Activated CD4-positive, alpha-beta T cell treated with anti-CD3 and anti-CD28 coated beads, Interleukin-2, amount 10 ng/mL, durations not matched to agents 7 days and 5 days (primary cell): ENCODE measurements around the gene CHD1L. TPM values are rescaled to one million over a fixed set of nuclear protein-coding genes. Genes with fewer than 3 reads are reported as not detected.
A peak's percentile ranks its signal among the peaks of the same experiment; 100 is the strongest.
"Not testable (repeated sequence)": the region's sequence is repeated elsewhere in the genome, so short reads cannot be mapped to it uniquely, and the experiment has no call there.

ENCODE experiments used
- CTCF ChIA-PET: fragments of 350-600 bp; sonication (Branson Sonifier 250); formaldehyde crosslinking; loops from one replicate; lab custom pipeline; 2021; ENCODE audit warnings: antibody characterized with exemption; lab: Charles Lee
- POLR2A ChIA-PET: fragments of 350-600 bp; sonication (Branson Sonifier 250); formaldehyde crosslinking; loops from one replicate; lab custom pipeline; 2021; ENCODE audit warnings: antibody characterized with exemption; lab: Charles Lee
- DNase-seq: peaks from one replicate; pipeline ENCODE4 v3.0.0-alpha.2; 2020
- H3K27ac Mint-ChIP-seq: one replicate; pipeline ENCODE4 v1.8.0; 2021; ENCODE audit warnings: mild to moderate bottlenecking, moderate library complexity, mixed read lengths
- H3K27me3 Mint-ChIP-seq: one replicate; pipeline ENCODE4 v1.8.0; 2021; ENCODE audit warnings: mixed read lengths
- H3K36me3 Mint-ChIP-seq: one replicate; pipeline ENCODE4 v1.8.0; 2021; ENCODE audit warnings: low read depth, mixed read lengths
- H3K4me1 Mint-ChIP-seq: one replicate; pipeline ENCODE4 v1.8.0; 2021; ENCODE audit warnings: mixed read lengths
- H3K4me3 Mint-ChIP-seq: one replicate; pipeline ENCODE4 v1.8.0; 2021; ENCODE audit warnings: mild to moderate bottlenecking, moderate library complexity, mixed read lengths
- H3K9me3 Mint-ChIP-seq: one replicate; pipeline ENCODE4 v1.8.0; 2021; ENCODE audit warnings: mixed read lengths
- total RNA-seq, 2 experiments: library from RNA; stranded (reverse); gene quantifications; one replicate each; pipeline ENCODE4 v1.2.3, GENCODE V29; 2021

The CHD1L gene
- total RNA-seq, 2 experiments from 2014 or later = 50.0 to 55.9 TPM

DNA sequence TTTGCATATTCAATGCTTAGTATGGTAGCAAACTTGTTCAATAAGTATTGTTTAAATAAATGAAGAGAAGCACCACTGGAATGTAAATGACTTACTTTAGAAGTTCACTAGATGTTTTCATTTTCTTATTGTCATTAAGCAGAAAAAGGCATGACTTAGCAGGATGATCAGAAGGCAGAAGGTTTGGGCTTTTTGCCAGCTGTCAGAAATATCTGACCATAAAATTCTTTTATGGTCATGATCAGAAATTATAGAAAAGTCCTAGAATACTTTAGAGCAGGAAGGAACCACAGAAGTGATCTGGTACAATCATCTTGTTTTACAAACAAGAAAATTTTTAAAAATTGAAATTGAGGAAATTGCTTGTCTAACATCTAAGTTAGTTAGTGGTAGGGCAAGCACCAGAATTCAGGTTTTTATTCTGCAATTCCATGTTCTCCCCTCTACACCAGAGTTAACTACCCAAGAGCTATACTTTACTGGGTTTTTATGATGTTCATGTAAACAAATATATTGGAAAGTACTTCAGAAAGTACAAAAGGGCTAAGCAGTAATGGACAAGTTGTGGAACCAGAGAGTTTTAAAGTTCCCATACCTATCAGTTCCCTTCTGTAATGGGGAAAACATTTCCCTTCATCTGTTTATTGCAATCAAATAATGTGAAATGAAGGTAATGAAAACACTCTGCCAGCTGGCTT is 27.5 kb upstream of the CHD1L start:
- peaks cover 3% of the 10 kb centered on the region for H3K27me3 Mint-ChIP-seq
- POLR2A ChIA-PET = no interaction called here
- H3K27ac Mint-ChIP-seq = no peak overlapping the region
- no peaks in the 10 kb centered on the region for H3K9me3 Mint-ChIP-seq
- H3K4me1 Mint-ChIP-seq = no peaks in the 10 kb centered on the region
- H3K36me3 Mint-ChIP-seq = no peaks in the 10 kb centered on the region
- CTCF ChIA-PET = no interaction called here
- H3K4me3 Mint-ChIP-seq = no peak overlapping the region
- no peak for DNase-seq

DNA sequence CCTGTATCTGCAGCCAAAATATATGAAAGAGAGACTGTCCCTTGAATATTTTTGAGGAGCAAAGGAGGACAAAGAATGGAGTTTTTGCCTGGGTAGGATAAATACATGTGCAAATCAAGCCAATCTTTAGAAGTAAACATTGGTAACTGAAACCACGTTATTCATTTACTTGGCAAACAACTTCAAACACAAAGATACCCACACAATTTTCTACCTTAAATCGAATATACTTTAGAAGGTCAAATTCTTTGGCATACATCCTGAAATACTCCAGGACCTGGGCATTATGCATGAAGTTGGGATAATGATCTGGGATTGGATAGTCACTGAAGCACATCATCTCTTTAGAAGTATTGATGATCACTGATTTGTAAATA is 27.0 kb upstream of the CHD1L start:
- DNase-seq = no peak
- no peaks in the 10 kb centered on the region for H3K9me3 Mint-ChIP-seq
- H3K4me3 Mint-ChIP-seq = no peak overlapping the region
- H3K27me3 Mint-ChIP-seq = peaks cover 3% of the 10 kb centered on the region
- no peaks in the 10 kb centered on the region for H3K4me1 Mint-ChIP-seq
- H3K36me3 Mint-ChIP-seq = no peaks in the 10 kb centered on the region
- ChIA-PET POLR2A (no interaction called here), CTCF (no interaction called here)
- no peak overlapping the region for H3K27ac Mint-ChIP-seq

DNA sequence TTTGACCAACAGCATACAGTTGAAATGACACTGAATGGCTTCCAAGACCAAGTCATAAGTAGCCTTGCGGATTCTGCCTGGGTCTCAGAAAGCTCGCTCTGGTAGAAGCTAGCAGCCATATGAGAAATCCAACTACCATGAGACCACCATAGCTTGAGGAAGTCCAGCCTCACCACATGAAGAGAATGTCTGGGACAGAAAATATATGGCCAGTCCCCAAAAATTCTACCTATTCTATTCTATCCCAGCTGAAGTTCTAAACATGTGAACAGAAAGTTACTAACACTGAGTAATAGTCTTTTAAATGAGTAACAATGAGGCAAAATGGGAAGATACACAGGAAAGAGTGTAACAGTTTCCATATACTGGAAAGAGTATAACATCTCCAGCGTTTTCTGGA is 26.4 kb upstream of the CHD1L start:
- no peaks in the 10 kb centered on the region for H3K36me3 Mint-ChIP-seq
- CTCF ChIA-PET = no interaction called here
- H3K4me3 Mint-ChIP-seq = no peak overlapping the region
- H3K27me3 Mint-ChIP-seq = peaks cover 3% of the 10 kb centered on the region
- H3K4me1 Mint-ChIP-seq = no peaks in the 10 kb centered on the region
- no peak for DNase-seq
- H3K9me3 Mint-ChIP-seq = no peaks in the 10 kb centered on the region
- POLR2A ChIA-PET = no interaction called here
- H3K27ac Mint-ChIP-seq = no peak overlapping the region

GRCh38 chr1:147217141-147217540 is 25.3 kb upstream of the CHD1L start:
- Mint-ChIP-seq H3K9me3 (no peaks in the 10 kb centered on the region), H3K27me3 (peaks cover 4% of the 10 kb centered on the region), H3K27ac (no peak overlapping the region), H3K36me3 (no peaks in the 10 kb centered on the region), H3K4me3 (no peak overlapping the region), H3K4me1 (no peaks in the 10 kb centered on the region)
- ChIA-PET POLR2A (no interaction called here), CTCF (no interaction called here)
- DNase-seq = no peak

DNA sequence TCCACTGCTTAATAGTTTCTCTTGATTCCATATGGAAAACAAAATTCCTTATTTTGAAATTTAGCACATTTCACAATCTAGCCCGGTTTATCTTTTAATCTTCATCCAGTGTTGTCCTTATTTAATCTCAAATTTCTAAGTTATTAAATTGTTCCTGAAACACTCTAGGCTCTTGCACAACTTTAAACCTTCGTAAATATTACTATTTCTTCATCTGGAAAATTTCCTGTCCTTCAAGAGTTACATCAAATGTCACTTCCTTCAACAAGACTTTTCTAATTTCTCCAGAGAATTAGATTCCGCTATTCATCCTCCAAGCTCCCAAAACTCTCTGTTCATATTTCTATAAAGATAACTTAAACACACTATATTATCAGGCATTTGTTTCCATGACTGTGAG is 23.9 kb upstream of the CHD1L start:
- Mint-ChIP-seq H3K4me3 (no peak overlapping the region), H3K27ac (no peak overlapping the region), H3K36me3 (no peaks in the 10 kb centered on the region), H3K27me3 (peaks cover 3% of the 10 kb centered on the region), H3K9me3 (no peaks in the 10 kb centered on the region), H3K4me1 (no peaks in the 10 kb centered on the region)
- DNase-seq = no peak
- CTCF ChIA-PET = interaction anchor here (1.3 kb wide), 1 partner anchor 24 kb away, joined by 4 read pairs; no protein-coding TSS in a partner anchor
- POLR2A ChIA-PET = no interaction called here

- ChIA-PET CTCF (interaction anchor here (1.0 to 3.6 kb wide), 2 partner anchors 19 to 65 kb away, joined by 3 to 14 read pairs; partner anchors contain the start of gene CHD1L), POLR2A (no interaction called here)
- peaks cover 12% of the 10 kb centered on the region for H3K4me1 Mint-ChIP-seq
These were observed 18.5 kb upstream of the CHD1L start for GRCh38 chr1:147223740-147224615.

GRCh38 chr1:147225193-147225730 is 17.2 kb upstream of the CHD1L start, which contains the start of gene FMO5:
TSS of gene FMO5 (minus strand) at chr1:147225339. CDS start at chr1:147225029, 310 bp downstream.
- Mint-ChIP-seq H3K9me3 (peaks cover 2% of the 10 kb centered on the region), H3K36me3 (no peaks in the 10 kb centered on the region), H3K27ac (peak within 1 kb of the TSS; percentile 75), H3K4me3 (peak within 1 kb of the TSS; percentile 83), H3K27me3 (peaks cover 5% of the 10 kb centered on the region), H3K4me1 (peaks cover 12% of the 10 kb centered on the region)
- peak; percentile 61 for DNase-seq
- ChIA-PET POLR2A (no interaction called here), CTCF (interaction anchor here (1.1 to 2.6 kb wide), 4 partner anchors 11 to 68 kb away, joined by 3 to 6 read pairs (median 6); partner anchors contain the start of gene CHD1L)

More at GRCh38 chr1:147223740-147224615, 18.5 kb upstream of the CHD1L start:
- Mint-ChIP-seq H3K27ac (no peak overlapping the region), H3K27me3 (peaks cover 5% of the 10 kb centered on the region), H3K9me3 (peaks cover 2% of the 10 kb centered on the region), H3K4me3 (no peak overlapping the region), H3K36me3 (no peaks in the 10 kb centered on the region)
- no peak for DNase-seq

GRCh38 chr1:147231032-147231431 is 11.5 kb upstream of the CHD1L start:
- H3K9me3 Mint-ChIP-seq, H3K4me3 Mint-ChIP-seq, H3K27ac Mint-ChIP-seq, H3K27me3 Mint-ChIP-seq, H3K36me3 Mint-ChIP-seq, H3K4me1 Mint-ChIP-seq, POLR2A ChIA-PET, DNase-seq: not testable (repeated sequence)
- CTCF ChIA-PET = interaction anchor here (1.9 kb wide), 1 partner anchor 13 kb away, joined by 6 read pairs; no protein-coding TSS in a partner anchor

- H3K36me3 Mint-ChIP-seq, H3K9me3 Mint-ChIP-seq, H3K4me1 Mint-ChIP-seq, DNase-seq, H3K27me3 Mint-ChIP-seq, H3K27ac Mint-ChIP-seq, POLR2A ChIA-PET, H3K4me3 Mint-ChIP-seq, CTCF ChIA-PET: not testable (repeated sequence)
These were observed 8.6 kb upstream of the CHD1L start for GRCh38 chr1:147233903-147234302.

DNA sequence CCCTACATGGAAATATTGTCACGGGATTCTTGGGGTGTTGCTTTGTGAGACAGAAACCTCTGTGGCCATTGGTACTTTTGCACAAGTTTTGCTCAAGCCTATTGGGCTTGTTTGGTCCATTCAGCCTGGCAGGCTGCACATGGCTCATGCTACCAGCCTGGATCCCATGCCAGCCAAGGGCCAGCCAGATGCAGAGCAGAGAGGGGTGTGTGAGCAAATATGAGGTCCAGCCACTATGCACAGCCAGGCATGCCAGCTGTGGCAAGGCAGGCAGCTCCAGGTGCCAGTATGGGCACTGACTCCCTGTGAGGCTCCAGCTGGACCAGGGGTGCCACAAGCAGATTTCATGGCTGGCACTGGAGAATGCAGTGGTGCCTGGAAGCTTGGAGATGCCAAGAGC is 6.7 kb upstream of the CHD1L start:
- Mint-ChIP-seq H3K4me1 (no peaks in the 10 kb centered on the region), H3K27me3 (peaks cover 13% of the 10 kb centered on the region), H3K9me3 (peaks cover 5% of the 10 kb centered on the region), H3K36me3 (no peaks in the 10 kb centered on the region), H3K27ac (no peak overlapping the region), H3K4me3 (no peak overlapping the region)
- DNase-seq = no peak
- ChIA-PET CTCF (interaction anchor here (1.6 kb wide), 1 partner anchor 10 kb away, joined by 6 read pairs; the partner anchor contains the start of gene FMO5), POLR2A (no interaction called here)

DNA sequence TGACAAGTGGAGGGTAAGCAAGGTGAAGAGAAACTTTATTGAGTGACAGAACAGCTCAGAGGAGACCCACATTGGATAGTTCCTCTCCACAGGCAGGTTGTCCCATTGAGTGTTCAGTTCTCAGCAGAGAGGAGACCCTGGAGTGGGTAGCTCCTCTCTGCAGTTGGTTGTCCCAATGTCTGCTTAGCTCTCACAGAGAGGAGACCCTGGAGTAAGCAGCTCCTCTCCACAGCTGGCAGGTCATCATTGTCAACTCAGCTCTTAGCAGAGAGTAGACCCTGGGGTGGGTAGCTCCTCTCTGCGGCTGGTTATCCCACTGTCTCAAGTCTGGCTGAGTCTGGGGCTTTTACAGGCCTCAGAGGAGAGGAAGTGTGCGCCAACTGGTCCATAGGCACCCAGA is 6.0 kb upstream of the CHD1L start:
- Mint-ChIP-seq H3K9me3 (peaks cover 5% of the 10 kb centered on the region), H3K27me3 (peaks cover 6% of the 10 kb centered on the region), H3K4me1 (peaks cover under 1% of the 10 kb centered on the region), H3K4me3 (no peak overlapping the region), H3K36me3 (no peaks in the 10 kb centered on the region), H3K27ac (no peak overlapping the region)
- ChIA-PET CTCF (interaction anchor here (1.6 kb wide), 1 partner anchor 11 kb away, joined by 6 read pairs; the partner anchor contains the start of gene FMO5), POLR2A (no interaction called here)
- no peak for DNase-seq

DNA sequence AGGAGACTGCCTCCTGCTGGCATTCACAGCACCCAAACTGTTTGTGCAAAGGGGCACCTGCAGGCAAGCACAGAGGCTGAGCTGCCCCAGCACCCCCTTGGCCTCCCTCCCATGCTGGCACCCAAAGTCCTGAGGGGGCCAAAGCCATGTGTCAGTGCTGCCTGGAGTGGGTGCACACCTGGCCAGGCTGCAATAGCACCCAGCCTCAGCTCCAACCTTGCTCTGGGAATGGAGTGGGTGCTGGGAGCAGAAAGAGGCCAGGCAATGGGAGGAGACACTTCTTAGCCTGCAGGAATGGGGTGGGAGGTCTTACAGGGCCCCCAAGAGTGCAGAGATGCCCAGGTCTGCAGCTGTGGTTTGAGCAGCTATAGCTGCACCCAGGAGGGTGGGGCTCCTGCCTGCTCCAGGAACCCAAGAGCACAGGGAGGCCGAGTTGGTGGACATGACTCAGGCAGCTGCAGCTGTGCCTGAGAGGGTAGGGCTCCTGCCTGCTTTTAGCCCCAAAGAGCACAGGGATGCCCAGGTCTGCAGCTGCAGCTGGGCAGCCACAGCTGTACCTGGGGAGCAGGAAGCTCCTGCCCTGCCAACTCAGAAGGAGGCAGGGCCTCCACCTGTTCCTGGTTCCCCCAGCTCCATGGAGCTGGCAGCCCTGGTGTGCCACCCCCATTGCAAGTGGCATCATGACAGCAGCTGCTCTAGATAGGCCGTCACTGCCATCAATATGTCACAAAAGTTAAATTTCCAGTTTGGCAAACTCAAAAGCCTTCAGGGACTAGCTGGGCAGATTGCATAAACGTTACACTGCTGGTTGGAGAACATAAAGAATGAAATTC is 5.3 kb upstream of the CHD1L start:
- POLR2A ChIA-PET = no interaction called here
- Mint-ChIP-seq H3K36me3 (no peaks in the 10 kb centered on the region), H3K27me3 (peaks cover 5% of the 10 kb centered on the region), H3K4me1 (peaks cover 6% of the 10 kb centered on the region), H3K4me3 (no peak overlapping the region), H3K27ac (no peak overlapping the region), H3K9me3 (peaks cover 5% of the 10 kb centered on the region)
- no peak for DNase-seq
- CTCF ChIA-PET = interaction anchor here (1.6 kb wide), 1 partner anchor 12 kb away, joined by 6 read pairs; the partner anchor contains the start of gene FMO5
